Ectodermal cell (in vitro differentiated cells): ENCODE measurements around the gene UBAC2.

ENCODE experiments used
- H3K27ac ChIP-seq: 2 replicates; pipeline ENCODE4 v1.7.0; 2013; ENCODE audit warnings: mild to moderate bottlenecking, low read depth, low read length; ENCODE audit not compliant: insufficient read depth, poor library complexity, severe bottlenecking
- H3K27me3 ChIP-seq: 2 replicates; pipeline ENCODE4 v1.7.0; 2013; ENCODE audit warnings: mild to moderate bottlenecking, low read length; ENCODE audit not compliant: insufficient read depth, control insufficient read depth, poor library complexity, severe bottlenecking
- H3K36me3 ChIP-seq: one replicate; pipeline ENCODE4 v1.7.0; 2013; ENCODE audit warnings: low read length; ENCODE audit not compliant: control insufficient read depth, insufficient read depth
- H3K4me1 ChIP-seq: one replicate; pipeline ENCODE4 v1.7.0; 2013; ENCODE audit warnings: low read length; ENCODE audit not compliant: control insufficient read depth, insufficient read depth
- H3K4me3 ChIP-seq: 2 replicates; pipeline ENCODE4 v1.7.0; 2013; ENCODE audit warnings: low read depth, low read length, control low read depth; ENCODE audit not compliant: insufficient read depth
- H3K9me3 ChIP-seq: 2 replicates; pipeline ENCODE4 v1.7.0; 2013; ENCODE audit warnings: mild to moderate bottlenecking, low read length, moderate library complexity; ENCODE audit not compliant: control insufficient read depth
- WGBS, 2 experiments: methylation state at CpG; one replicate each; pipeline ENCODE4 v1.1.7; 2013; ENCODE audit warnings: missing lambda C conversion rate in 2 of 2; 5-methylcytosine and 5-hydroxymethylcytosine counted together

The UBAC2 gene

DNA sequence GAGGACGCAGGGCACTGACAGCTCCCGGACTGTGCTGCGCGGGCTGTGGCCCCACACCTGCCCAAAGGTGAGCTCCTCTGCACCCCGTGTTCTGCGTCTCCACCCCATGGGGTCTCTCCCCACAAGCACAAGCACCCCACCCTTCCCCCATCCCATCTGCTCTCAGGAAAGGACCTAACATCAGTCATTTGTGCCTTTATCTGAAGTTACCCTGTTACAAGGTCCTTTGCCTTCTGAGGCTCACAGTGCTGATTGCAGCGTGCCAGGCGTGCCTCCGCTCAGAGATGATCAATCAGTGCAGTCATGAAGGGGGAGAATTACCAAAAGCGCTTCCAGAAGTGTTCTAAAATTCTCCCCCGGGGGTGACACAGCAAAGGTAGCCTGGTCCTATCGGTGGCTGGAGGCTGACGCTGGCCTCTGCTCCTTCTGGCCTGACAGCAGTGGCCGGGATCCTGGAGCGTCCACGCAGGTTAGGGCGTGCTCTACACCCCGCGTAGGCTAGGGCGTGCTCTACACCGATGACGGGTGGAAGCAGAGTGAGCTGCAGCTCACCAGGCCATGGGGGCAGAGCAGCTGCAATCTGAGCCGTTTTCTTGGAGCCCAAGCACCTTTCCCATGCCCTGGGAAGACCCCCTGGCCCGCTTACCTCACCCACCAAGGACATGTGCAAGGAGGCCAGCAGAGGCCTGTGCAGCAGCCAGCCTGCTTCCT lies 215.9 kb downstream of the UBAC2 start:
- Histone ChIP-seq H3K36me3 (no peaks in the 10 kb centered on the region), H3K27me3 (no peaks in the 10 kb centered on the region), H3K4me1 (peaks cover 16% of the 10 kb centered on the region), H3K27ac (no peak overlapping the region), H3K9me3 (no peaks in the 10 kb centered on the region), H3K4me3 (no peak overlapping the region)
- 85 to 88% methylated on average over 24 of the region's 24 CpGs for whole genome bisulfite sequencing, 2 experiments

DNA sequence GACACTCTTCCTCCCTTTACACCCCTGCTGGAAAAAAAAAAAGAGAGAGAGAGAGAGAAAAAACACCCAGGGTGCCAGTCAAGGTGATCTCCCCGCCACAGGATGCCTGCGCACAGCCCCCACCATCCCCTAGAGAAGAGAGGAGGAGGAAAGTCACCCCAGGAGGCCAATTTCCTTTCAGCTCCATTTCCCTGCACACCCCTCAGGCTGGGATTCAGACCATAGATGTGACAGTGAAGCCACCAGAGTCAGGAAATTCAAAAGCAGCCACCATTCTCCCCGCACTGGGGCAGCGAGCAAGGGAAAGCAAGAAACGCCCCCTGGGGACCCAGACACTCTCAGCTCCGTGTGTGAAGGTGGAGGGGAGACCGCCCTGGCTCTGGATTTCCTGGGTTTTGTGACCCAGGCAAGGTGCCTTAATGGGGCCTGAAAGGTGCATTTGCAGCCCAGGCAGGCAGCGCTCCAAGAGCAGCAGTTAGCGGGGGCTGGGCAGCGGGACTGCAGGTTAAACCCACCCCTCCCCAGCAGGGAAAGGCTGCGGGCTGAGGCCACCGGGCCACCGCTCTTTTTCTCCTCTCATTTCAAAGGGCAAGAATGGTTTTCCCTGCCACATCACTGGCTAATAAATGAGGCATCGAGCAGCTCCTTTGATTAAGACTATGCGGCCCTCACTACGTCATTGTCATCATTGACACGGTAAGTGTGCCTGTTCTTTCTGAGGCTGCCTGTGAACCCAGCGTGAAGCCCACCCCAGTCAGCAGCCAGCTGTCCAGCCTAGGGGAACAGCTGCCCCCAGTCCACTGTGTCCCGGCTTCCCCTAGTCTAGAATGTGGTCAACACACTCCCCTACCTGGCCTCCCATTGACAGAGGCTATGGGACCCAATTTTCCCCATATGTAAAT lies 216.8 kb downstream of the UBAC2 start:
- Histone ChIP-seq H3K27me3 (no peaks in the 10 kb centered on the region), H3K9me3 (no peaks in the 10 kb centered on the region), H3K27ac (peak overlapping the region; percentile 32), H3K4me1 (peaks cover 16% of the 10 kb centered on the region), H3K4me3 (peak overlapping the region; percentile 5), H3K36me3 (no peaks in the 10 kb centered on the region)
- WGBS, 2 experiments, result 26 to 32% methylated on average over 19 of the region's 19 CpGs

DNA sequence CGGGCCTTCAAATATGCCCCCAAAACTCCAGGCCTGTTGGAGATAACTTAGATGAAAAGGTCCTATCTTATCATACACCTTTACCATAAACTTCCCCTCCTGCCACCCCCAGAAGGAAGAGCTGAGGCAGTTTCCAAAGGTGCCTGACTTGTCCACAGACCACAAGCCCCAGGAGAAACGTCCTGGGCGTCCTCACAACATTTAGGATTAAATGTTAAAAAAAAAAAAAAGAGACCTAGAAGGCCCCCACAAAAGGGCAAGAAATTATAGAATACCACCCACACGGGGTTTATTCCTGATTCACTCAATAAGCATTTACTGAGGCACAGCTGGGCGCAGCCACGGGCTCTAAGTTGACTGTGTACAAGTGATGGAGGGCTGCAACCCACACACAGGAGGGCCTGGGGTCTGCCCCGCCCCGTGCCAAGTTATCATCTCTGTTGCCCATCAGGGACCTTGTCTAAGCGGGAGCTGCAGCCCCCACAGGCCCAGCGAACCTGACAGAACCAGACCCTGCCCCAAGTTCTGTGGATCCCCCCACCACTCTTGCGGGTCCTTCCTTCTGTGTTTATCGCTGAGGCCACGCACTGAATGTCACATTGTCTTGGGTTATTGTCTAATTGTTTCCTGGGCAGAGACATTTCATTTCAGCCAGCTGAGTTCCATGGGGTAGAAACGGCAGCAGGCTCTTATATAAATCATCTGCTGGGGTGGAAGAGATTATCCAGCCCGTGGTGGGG lies 217.6 kb downstream of the UBAC2 start:
- 90 to 92% methylated on average over 13 to 15 of the region's 15 CpGs for WGBS, 2 experiments
- Histone ChIP-seq H3K36me3 (no peaks in the 10 kb centered on the region), H3K9me3 (no peaks in the 10 kb centered on the region), H3K4me1 (peaks cover 16% of the 10 kb centered on the region), H3K27ac (no peak overlapping the region), H3K27me3 (no peaks in the 10 kb centered on the region), H3K4me3 (no peak overlapping the region)

DNA sequence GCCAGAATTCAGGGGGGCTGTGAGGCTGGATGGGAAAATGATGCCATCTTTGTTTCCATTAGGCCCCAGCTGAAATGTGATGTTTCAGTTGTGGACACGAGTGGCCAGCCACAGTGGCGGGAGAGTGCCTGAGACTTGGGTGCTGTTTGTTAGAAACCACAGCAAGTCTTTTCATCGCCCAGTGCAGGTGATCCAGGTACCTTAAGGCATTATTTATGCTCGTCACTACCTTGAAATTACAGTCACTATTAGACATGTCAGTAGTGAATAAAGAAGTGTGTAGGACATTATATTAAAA lies 218.1 kb downstream of the UBAC2 start:
- Histone ChIP-seq H3K4me1 (peaks cover 16% of the 10 kb centered on the region), H3K27me3 (no peaks in the 10 kb centered on the region), H3K4me3 (no peak overlapping the region), H3K36me3 (no peaks in the 10 kb centered on the region), H3K9me3 (no peaks in the 10 kb centered on the region), H3K27ac (no peak overlapping the region)
- WGBS, 2 experiments, result 89 to 96% methylated on average over 3 to 4 of the region's 4 CpGs

DNA sequence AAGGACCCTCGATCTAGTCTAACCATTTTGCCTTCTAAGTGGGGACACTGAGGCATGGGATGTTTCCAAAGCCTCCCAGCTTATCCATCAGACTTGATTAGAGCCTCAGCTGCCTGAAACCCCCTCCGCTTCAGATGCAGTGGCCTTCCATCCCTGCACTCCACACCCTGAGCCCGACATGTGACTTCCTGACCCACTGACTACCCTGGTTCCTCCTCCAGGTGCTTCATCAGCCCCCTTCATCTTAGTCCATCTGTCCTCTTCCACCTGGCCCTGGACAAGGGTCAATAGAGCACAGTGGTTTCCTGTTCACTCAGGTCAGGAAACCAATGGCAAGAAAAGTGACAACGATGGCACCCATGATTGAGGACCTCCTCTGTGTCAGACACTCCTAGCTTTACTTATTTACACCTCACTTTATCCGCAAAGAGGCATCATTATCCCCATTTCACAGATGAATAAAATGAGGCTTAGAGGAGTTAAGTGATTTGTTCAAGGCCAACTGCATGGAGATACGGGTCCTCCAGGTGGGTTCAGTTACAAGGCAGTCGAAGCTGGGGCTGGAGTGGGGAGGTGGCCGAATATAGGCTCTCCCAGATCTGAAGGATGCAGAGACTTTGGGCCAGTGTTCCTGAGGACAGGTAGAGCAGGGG lies 219.1 kb downstream of the UBAC2 start:
- Histone ChIP-seq H3K4me1 (peaks cover 16% of the 10 kb centered on the region), H3K27ac (no peak overlapping the region), H3K36me3 (no peaks in the 10 kb centered on the region), H3K9me3 (no peaks in the 10 kb centered on the region), H3K4me3 (no peak overlapping the region), H3K27me3 (no peaks in the 10 kb centered on the region)
- WGBS, 2 experiments, result 94% methylated on average over 8 of the region's 8 CpGs

DNA sequence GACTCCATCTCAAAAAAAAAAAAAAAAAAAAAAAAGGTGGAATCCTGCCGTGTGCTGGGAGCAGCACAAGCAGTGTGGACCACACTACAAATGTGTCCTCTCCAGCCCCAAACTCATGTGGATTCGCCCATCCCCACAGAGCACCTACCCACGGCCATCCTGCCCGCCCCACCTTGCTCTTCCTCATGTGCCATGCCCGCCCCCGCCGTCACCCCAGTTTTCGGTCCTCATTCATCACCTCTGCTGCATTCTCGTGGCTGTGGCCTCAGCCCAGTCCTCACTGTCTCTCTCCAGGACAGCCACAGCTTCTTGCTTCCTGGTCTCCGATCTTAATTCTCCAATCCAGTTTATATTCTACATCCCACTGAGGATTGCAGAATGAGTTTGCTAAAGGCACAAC lies 220.6 kb downstream of the UBAC2 start:
- H3K27me3 ChIP-seq, result no peaks in the 10 kb centered on the region
- H3K36me3 ChIP-seq, result no peaks in the 10 kb centered on the region
- H3K9me3 ChIP-seq, result no peaks in the 10 kb centered on the region
- H3K4me3 ChIP-seq, result no peak overlapping the region
- peaks cover 15% of the 10 kb centered on the region for H3K4me1 ChIP-seq
- 93 to 94% methylated on average over 10 of the region's 10 CpGs for WGBS, 2 experiments
- H3K27ac ChIP-seq, result no peak overlapping the region

DNA sequence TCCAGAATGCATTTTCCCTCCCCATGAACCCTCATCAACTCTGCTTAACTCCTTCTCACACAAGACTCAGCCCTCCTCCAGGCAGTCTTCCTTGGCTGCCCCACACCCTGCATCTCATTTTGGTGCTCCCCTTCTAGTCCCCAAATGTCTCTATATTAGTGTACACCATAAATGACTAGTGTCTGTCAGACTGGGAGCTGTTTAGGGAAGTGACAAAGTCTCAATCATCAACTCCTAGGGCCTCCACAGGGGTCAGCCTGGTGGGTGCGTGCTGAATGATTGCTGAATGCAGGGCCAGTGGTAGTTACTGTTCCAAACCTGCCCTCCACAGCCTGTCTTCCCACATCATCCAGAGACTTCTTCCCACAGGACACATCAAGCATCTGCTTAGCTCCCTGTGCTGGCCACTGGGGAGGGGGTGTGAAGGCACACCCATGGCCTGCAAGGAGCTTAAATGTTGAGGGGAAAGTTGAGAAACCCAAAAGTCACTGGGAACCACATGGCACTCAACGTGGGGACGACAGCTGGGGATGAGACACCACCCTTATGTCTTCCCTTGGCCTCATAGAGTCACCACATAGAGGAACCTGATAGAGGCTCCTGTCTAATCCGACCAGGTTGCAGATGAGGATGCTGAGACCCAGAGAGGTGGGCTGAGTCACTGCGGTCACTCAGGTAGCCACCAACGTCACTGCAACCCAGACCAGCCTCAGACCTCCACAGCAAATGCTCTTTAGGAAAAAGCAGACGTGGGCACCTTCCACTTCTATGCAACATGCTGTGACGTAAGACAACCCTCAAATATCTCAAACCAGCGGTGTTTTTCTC lies 221.3 kb downstream of the UBAC2 start:
- no peaks in the 10 kb centered on the region for H3K9me3 ChIP-seq
- H3K27ac ChIP-seq, result no peak overlapping the region
- H3K27me3 ChIP-seq, result no peaks in the 10 kb centered on the region
- H3K4me3 ChIP-seq, result no peak overlapping the region
- H3K4me1 ChIP-seq, result peaks cover 8% of the 10 kb centered on the region
- WGBS, 2 experiments, result 85 to 87% methylated on average over 9 of the region's 9 CpGs
- H3K36me3 ChIP-seq, result no peaks in the 10 kb centered on the region

DNA sequence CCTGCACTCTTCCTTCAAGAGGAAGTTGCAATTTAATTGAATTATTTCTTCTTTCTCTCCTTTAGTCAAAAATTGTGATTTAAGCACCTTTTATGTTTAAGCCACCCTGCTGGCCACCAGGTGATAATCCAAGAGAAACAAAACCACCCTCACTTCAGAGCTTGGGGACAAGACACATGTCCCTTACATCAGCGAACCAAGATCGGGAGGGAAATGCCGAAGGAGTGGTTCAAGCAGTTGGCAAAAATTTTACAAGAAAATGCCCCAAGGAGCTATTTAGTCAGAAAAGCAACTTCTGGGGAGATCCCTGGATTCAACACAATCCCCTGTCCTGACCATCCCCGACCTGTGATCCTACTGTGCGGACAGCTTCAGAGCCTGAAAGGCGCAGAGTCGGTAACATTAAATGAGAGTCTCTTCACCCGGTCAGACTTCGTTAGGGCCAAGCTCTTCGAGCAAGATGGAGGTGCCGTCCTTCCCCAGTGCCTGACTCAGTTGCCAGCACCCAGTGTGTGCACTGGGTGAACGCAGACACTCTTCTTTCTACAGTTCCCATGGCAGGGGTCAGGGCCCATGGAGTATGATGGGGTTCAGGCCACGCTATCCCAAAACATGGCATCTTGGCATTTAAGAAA lies 222.0 kb downstream of the UBAC2 start:
- H3K4me1 ChIP-seq, result peaks cover under 1% of the 10 kb centered on the region
- H3K9me3 ChIP-seq, result no peaks in the 10 kb centered on the region
- no peak overlapping the region for H3K27ac ChIP-seq
- no peak overlapping the region for H3K4me3 ChIP-seq
- H3K27me3 ChIP-seq, result no peaks in the 10 kb centered on the region
- WGBS, 2 experiments, result 95 to 96% methylated on average over 13 of the region's 13 CpGs
- H3K36me3 ChIP-seq, result no peaks in the 10 kb centered on the region
